Endometrial microvascular endothelial cells (primary cell): Measurements from ENCODE around the gene RGS6. TPM values are rescaled to one million over a fixed set of nuclear protein-coding genes. Genes with fewer than 3 reads are reported as not detected.

Experiments used
- in situ Hi-C: cut with HindIII; loops from 2 replicates; pipeline ENCODE4 v1.10.0; 2017; ENCODE audit warnings: low sequenced_read_pairs, low pct_unique_long_range_greater_than_20kb; ENCODE audit errors: inconsistent ontology term
- total RNA-seq: library from RNA; depleted of rRNA; stranded (reverse); fragments of >200 nt; gene quantifications from one replicate; pipeline ENCODE4 v1.2.3, GENCODE V29; 2015; ENCODE audit errors: inconsistent ontology term

The RGS6 gene
- total RNA-seq, 1 donor from 2014 or later, result not detected

GRCh38 chr14:72544615-72545387, 612.6 kb downstream of the RGS6 start:
- in situ Hi-C loops, result no loop called here

GRCh38 chr14:72545411-72546311, 613.4 kb downstream of the RGS6 start:
- in situ Hi-C loops, result no loop called here

GRCh38 chr14:72546344-72547016, 614.3 kb downstream of the RGS6 start:
- in situ Hi-C loops, result no loop called here

GRCh38 chr14:72547999-72548398, 615.8 kb downstream of the RGS6 start:
- in situ Hi-C loops, result no loop called here

GRCh38 chr14:72549026-72549425, 616.8 kb downstream of the RGS6 start:
- in situ Hi-C loops, result no loop called here

GRCh38 chr14:72549854-72550253, 617.6 kb downstream of the RGS6 start:
- in situ Hi-C loops, result no loop called here

- in situ Hi-C loops, result no loop called here
Observed at GRCh38 chr14:72550513-72550912, 618.3 kb downstream of the RGS6 start.

- in situ Hi-C loops, result no loop called here
Observed at GRCh38 chr14:72552236-72552635, 620.0 kb downstream of the RGS6 start.

GRCh38 chr14:72553161-72553560, 620.9 kb downstream of the RGS6 start:
- in situ Hi-C loops, result no loop called here

GRCh38 chr14:72553656-72554055, 621.4 kb downstream of the RGS6 start:
- in situ Hi-C loops, result no loop called here

GRCh38 chr14:72554401-72554800, 622.2 kb downstream of the RGS6 start:
- in situ Hi-C loops, result no loop called here

GRCh38 chr14:72554994-72555608, 622.9 kb downstream of the RGS6 start:
- in situ Hi-C loops, result no loop called here

- in situ Hi-C loops, result no loop called here
Observed at GRCh38 chr14:72555609-72556000, 623.4 kb downstream of the RGS6 start.

- in situ Hi-C loops, result no loop called here
Observed at GRCh38 chr14:72557671-72558070, 625.4 kb downstream of the RGS6 start.

GRCh38 chr14:72558721-72559120, 626.5 kb downstream of the RGS6 start:
- in situ Hi-C loops, result no loop called here

- in situ Hi-C loops, result no loop called here
Observed at GRCh38 chr14:72559202-72559601, 627.0 kb downstream of the RGS6 start.

- in situ Hi-C loops, result no loop called here
Observed at GRCh38 chr14:72559669-72560255, 627.5 kb downstream of the RGS6 start.

GRCh38 chr14:72560331-72560730, 628.1 kb downstream of the RGS6 start:
- in situ Hi-C loops, result no loop called here
